MV-4-11 (cell line): Measurements from ENCODE around the gene RPL41.

ENCODE experiments used
- DNase-seq: peaks from one replicate; lab custom pipeline; 2025; lab: John Stamatoyannopoulos, UW

The RPL41 gene

GRCh38 chr12:56127888-56128669, 11.6 kb downstream of the RPL41 start, which contains the start of gene ESYT1:
Gene ESYT1, plus strand, starts transcription at chr12:56128267. Its CDS starts 53 bp downstream, at chr12:56128320.
- DNase-seq, result peak; percentile 100

- no peak for DNase-seq
Observed at GRCh38 chr12:56128670-56129205, 12.3 kb downstream of the RPL41 start.

- peak; percentile 64 for DNase-seq
Observed at GRCh38 chr12:56129206-56129941, 12.9 kb downstream of the RPL41 start.

DNA sequence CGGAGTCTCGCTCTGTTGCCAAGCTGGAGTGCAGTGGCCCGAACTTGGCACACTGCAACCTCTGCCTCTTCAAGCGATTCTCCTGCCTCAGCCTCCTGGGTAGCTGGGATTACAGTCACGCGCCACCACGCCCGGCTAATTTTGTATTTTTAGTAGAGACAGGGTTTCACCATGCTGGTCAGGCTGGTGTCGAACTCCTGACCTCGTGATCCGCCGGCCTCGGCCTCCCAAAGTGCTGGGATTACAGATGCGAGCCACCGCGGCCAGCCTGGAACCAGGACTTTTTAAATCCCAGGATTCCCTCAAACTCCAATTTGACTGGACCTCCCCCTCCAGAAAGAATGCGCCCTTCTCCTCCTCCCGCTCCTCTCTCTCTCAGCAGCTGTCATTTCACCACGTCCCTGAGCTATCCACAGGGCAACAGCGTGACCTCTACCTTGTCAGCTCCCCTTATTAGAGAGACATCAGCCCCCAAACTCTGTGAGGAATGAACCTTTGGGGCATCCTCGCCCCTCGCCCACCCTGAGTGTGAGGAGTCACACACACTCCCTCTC, 13.6 kb downstream of the RPL41 start:
- DNase-seq, result no peak

DNA sequence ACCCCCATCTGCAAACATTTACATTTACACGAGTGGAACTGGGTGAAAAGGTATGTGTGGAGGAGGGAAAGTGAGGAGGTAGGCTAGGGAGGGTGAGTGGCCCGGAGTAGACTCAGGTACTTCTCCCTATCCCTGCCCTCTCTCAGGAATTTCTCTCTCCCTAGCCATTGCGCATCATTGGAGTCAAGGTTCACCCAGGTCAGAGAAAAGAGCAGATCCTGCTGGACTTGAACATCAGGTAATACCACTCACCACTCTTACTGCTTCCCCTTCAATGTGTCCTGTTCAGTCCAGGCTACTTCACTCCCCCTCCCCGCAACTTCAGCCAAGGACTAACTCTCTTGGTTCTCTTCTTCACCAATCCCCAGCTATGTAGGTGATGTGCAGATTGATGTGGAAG, 14.4 kb downstream of the RPL41 start:
- DNase-seq, result no peak

DNA sequence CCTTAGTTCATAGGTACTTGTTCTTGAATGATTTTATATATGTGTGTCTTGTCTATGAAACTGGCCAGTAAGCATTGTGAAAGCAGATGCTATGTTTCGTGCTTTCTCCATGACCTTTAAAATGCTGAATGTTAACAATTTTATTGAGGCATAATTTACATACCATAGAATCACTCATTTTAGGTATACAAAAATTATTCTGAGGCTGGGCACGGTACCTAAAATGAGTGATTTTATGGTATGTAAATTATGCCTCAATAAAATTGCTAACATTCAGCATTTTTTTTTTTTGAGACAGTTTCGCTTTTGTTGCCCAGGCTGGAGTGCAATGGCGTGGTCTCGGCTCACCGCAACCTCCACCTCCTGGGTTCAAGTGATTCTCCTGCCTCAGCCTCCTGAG, 18.5 kb downstream of the RPL41 start:
- no peak for DNase-seq

DNA sequence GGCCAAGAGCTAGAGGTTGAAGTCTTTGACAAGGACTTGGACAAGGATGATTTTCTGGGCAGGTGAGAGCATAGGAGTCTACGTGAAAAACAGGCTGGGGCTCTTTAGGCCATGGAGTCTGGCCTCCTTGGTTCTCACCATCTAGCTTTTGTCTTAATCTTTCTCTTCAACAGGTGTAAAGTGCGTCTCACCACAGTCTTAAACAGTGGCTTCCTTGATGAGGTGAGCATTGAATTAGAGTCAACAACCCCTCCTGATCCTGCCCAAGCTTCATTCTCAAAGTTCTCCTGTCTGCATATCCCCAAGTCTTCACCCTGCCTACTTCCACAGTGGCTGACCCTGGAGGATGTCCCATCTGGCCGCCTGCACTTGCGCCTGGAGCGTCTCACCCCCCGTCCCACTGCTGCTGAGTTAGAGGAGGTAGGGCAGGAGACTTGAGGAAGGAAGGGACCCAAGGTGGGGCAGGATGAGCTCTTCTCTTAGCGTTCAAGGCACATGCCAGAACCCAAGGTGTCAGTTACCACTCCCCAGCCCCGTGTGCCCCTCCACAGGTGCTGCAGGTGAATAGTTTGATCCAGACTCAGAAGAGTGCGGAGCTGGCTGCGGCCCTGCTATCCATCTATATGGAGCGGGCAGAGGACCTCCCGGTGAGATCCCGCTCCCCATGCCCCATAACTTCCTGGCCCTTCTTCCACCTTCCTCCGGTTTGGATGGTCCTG, 21.6 kb downstream of the RPL41 start:
- no peak for DNase-seq

GRCh38 chr12:56141946-56142784, 25.7 kb downstream of the RPL41 start:
- DNase-seq, result peak; percentile 34

GRCh38 chr12:56143217-56143616, 26.8 kb downstream of the RPL41 start:
- DNase-seq, result no peak

GRCh38 chr12:56143870-56144269, 27.4 kb downstream of the RPL41 start:
- DNase-seq, result no peak

DNA sequence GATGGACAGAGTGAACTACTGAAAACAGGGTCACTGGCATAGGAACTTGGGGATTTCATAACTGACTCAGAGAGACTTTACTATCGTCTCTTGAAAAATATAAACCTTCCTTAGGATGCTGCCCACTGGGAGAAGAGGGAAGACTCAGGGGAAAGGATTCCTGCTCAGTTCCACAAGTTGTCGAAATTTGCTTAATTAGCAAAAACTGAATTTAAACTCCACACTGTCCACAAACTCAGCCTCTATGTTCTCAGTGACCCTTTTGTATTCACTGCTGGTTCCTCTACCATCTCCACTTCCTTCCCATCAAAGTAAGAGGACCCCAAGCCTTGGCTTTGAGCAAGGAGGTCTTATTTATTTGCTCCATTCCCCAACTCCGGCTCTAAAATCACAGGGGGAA, 28.8 kb downstream of the RPL41 start:
- no peak for DNase-seq

DNA sequence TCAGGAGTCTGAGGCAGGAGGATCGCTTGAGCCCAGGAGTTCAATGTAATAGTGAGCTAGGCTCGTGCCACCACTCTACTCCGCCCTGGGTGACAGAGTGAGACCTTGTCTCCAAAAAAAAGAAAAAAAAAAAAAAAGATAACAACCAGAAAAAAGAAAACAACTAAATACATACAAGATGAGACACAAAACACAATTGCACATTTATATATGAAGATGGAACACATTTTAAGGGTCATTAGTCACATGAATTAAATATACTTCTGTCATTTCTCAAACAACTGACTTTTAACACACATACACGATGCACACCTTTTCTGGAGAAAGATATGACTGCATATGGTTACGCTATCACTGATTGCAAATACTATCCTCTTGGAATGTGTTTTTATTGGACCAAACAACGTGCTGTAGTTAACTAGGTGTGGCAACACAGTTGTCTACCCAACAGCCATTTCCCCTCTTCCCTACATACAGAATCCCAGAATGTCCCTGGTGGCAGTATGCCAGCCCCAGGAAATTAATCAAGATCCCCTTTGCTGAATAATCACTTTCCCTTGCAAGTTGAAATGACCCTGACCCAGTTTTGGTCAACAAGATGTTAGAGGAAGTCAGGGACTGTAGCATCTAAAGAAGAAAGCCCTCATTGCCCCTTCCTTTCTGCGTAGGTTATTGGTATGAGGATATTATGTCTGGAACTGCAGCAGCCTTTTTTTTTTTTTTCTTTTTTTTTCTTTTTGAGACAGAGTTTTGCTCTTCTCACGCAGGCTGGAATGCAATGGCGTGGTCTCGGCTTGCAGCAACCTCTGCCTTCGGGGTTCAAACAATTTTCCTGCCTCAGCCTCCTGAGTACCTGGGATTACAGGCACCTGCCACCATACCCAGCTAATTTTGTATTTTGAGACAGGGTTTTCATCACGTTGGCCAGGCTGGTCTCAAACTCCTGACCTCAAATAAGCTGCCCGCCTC, 30.3 kb downstream of the RPL41 start:
- DNase-seq, result no peak

DNA sequence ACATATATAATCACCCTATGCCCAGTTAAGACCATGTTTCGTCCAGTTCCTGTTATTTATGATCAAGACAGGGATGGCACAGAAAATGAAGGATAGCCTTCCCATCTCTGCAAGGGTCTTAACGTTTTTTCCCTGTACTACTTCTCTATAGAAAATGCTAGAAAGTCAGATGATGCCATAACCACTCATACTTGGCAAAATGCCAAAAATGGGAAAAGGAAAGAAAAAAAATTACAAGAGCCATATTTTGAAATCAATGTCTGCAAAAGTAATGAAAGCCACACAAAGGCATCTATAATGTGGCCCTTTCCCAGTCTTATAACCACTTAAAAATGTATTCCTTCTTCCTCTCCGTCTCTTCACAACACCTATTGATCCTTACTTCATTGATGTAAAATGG, 34.1 kb downstream of the RPL41 start:
- peak; percentile 52 for DNase-seq

- peak; percentile 56 for DNase-seq
Observed at GRCh38 chr12:56151672-56152131, 35.3 kb downstream of the RPL41 start.

DNA sequence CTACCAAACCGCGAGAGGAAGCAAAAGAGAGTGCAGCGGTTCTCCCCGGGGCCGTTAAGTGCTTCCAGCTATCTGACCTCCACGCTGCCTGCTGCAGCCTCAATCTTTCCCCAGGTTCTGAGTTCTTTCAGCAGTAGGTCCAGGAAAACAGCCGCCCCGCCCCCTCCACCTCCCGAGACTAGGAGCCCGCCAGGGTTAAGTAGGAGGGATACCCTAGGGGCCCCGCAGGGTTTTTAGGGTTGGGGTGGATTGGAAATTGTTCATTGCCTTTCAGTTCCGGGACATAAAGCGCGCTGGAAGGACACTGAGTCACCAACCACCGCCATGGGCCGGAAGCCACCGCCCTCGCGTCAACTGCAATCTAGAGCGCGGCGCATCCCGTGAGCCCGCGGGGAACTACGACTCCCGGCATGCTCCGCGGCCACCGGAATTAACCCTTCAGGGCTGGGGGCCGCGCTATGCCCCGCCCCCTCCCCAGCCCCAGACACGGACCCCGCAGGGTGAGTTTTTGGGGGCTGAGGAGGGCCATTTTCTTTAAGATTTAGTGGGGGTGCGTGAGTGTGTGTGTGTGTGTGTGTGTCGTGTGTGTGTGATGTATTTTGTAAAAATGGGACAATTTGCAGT, 35.8 kb downstream of the RPL41 start, which contains the start of gene MYL6B:
Gene MYL6B (plus strand): TSS at position 456 of the 624 bp plus-strand sequence. CDS start 1,332 bp downstream, outside the sequence.
- peak; percentile 90 for DNase-seq

GRCh38 chr12:56152756-56153677, 36.6 kb downstream of the RPL41 start:
- no peak for DNase-seq

- no peak for DNase-seq
Observed at GRCh38 chr12:56153678-56154065, 37.2 kb downstream of the RPL41 start.

DNA sequence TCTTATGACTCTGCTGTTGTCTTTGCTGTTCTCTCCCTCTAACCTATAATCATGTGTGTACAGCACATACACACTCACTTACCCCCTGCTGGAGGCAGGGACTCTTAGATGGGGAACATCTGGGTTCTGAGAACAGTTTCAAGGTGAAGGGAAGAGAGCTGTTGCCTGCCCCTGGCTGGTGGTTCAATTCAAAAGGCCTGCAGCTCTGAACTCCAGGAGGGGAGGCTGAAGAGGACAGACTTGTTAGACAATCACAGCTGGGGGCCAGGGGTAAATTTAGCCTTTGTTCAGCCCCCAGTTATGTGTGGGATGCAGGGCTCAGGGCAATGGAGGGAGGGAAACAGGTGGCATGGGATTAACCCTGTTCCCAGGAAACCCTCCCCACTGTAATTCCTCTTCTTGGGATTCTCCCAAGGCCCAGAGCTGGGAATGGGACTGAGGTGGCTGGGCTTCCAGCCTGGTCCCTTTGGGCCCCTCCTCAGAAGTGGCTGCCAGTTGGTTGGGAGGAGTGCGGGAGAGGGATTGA, 37.9 kb downstream of the RPL41 start:
- no peak for DNase-seq
